ENCODE results near the gene ETNK1. TPM values are rescaled to one million over a fixed set of nuclear protein-coding genes. Genes with fewer than 3 reads are reported as not detected.

The ETNK1 gene
- total RNA-seq, 2 donors from 2014 or later: 23.9 to 25.1 TPM

DNA sequence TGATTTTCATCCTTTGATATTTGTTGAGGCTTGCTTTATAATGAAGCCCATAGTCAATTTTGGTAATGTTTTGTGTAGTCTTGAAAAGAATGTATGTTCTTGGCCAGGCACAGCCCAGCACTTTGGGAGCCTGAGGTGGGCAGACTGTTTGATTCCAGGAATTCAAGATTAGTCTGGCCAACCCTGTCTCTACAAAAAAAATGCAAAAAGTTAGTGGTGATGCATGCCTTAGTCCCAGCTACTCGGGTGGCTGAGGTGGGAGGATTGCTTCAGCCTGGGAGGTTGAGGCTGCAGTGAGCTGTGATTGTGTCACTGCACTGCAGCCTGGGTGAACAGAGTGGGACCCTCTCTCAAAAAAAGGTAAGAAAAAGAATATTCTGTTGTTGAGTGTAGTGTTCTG is 10.8 kb downstream of the ETNK1 start:
- no peak overlapping the region for H3K4me3 ChIP-seq
- H3K9me3 ChIP-seq: no peaks in the 10 kb centered on the region
- H3K27me3 ChIP-seq: no peaks in the 10 kb centered on the region
- 52 to 80% methylated on average over 1 of the region's 1 CpG for WGBS, 2 donors
- no peaks in the 10 kb centered on the region for H3K4me1 ChIP-seq
- DNase-seq (no peak), ATAC-seq (no peak)
- no peak overlapping the region for H3K27ac ChIP-seq
- intact Hi-C loops (cut with DNase I): no loop called here
- TF ChIP-seq, protein P1, sequence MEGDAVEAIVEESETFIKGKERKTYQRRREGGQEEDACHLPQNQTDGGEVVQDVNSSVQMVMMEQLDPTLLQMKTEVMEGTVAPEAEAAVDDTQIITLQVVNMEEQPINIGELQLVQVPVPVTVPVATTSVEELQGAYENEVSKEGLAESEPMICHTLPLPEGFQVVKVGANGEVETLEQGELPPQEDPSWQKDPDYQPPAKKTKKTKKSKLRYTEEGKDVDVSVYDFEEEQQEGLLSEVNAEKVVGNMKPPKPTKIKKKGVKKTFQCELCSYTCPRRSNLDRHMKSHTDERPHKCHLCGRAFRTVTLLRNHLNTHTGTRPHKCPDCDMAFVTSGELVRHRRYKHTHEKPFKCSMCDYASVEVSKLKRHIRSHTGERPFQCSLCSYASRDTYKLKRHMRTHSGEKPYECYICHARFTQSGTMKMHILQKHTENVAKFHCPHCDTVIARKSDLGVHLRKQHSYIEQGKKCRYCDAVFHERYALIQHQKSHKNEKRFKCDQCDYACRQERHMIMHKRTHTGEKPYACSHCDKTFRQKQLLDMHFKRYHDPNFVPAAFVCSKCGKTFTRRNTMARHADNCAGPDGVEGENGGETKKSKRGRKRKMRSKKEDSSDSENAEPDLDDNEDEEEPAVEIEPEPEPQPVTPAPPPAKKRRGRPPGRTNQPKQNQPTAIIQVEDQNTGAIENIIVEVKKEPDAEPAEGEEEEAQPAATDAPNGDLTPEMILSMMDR (IDR thresholded peaks at IDR 0.05): no peak
- no peak for TF ChIP-seq POLR2A (IDR thresholded peaks at IDR 0.05)
- H3K36me3 ChIP-seq (replicated peaks in 1 of 2; ENCODE audit: insufficient read depth in 1 of 2, low read depth in 2 of 2): no peaks in the 10 kb centered on the region

DNA sequence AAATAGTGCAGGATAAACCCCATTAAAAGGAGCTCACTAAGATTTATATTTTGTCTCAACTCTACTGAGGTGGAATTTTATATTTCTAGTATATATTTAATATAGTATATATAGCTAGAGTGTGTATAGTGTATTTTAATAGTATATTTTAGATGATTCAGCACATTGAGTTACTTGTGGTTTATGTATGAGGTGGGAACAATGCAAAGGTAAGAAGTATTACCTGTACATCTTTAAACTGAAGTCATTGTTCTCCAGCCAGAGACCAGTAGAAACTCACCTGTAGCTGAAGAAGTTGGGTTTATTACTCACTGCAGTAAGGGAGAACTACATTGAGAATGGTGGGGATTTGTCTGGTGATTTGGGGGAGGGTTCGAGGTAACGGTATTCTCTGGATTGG is 15.9 kb downstream of the ETNK1 start:
- Histone ChIP-seq H3K4me1 (no peaks in the 10 kb centered on the region), H3K36me3 (replicated peaks in 1 of 2; ENCODE audit: insufficient read depth in 1 of 2, low read depth in 2 of 2) (no peaks in the 10 kb centered on the region), H3K4me3 (no peak overlapping the region), H3K27ac (no peak overlapping the region), H3K27me3 (no peaks in the 10 kb centered on the region), H3K9me3 (no peaks in the 10 kb centered on the region)
- WGBS, 2 donors: 97 to 98% methylated on average over 2 of the region's 2 CpGs
- ATAC-seq: no peak
- intact Hi-C loops (cut with DNase I): no loop called here
- no peak for TF ChIP-seq POLR2A (IDR thresholded peaks at IDR 0.05)
- TF ChIP-seq, protein P1 (IDR thresholded peaks at IDR 0.05): no peak
- DNase-seq: no peak

DNA sequence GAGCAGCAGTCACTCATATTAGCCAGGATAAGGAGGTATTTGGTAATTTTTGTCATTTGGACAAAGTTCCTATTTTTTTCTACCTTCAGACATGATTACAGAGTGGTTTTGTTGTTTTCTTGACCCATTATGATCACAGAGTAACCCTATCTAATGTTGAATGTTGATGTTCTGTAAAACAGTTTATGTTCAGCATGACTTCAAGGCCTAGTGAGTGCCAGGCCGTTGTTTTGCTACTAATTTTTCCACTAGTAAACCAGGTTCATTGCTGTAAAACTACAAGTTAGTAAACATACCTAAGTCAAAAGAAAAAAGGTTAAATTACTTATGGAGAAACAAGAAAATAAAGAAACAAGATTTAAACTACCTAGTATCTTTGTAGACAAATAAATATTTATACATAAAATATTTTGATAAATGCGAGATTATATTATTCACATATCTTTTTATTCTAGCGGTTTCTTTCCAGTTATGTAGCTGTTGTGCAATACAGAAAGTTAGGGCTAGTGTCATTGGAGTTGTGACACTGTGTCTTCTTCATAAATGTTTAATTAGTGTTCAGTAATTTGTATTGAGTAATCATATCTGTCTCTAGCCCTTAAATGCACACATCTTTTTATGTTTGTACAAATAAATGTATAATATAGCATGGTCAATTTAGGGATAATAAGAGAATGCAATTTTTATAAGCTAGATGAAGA is 16.5 kb downstream of the ETNK1 start:
- WGBS, 2 donors: 51% methylated on average over 3 of the region's 3 CpGs
- Histone ChIP-seq H3K4me3 (no peak overlapping the region), H3K36me3 (replicated peaks in 1 of 2; ENCODE audit: insufficient read depth in 1 of 2, low read depth in 2 of 2) (no peaks in the 10 kb centered on the region), H3K27ac (no peak overlapping the region), H3K4me1 (no peaks in the 10 kb centered on the region), H3K27me3 (no peaks in the 10 kb centered on the region), H3K9me3 (no peaks in the 10 kb centered on the region)
- ATAC-seq (no peak), DNase-seq (no peak)
- no peak for TF ChIP-seq POLR2A (IDR thresholded peaks at IDR 0.05)
- TF ChIP-seq, protein P1 (IDR thresholded peaks at IDR 0.05): no peak
- intact Hi-C loops (cut with DNase I): no loop called here

DNA sequence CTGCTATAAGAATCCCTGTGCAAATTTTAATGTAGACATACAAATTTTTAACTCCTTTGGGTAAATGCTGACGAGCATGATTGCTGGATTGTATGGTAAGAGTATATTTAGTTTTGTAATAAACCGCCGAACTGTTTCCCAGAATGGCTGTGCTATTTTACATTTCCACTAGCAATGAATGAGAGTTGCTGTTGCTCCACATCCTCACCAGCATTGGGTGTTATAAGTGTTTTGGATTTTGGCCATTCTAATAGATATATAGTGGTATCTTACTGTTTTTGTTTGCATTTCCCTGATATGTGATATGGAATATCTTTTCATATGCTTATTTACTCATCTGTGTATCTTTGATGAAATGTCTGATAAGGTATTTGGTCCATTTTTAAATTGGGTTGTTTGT is 23.7 kb downstream of the ETNK1 start:
- no peak for ATAC-seq
- no peaks in the 10 kb centered on the region for H3K27me3 ChIP-seq
- DNase-seq: no peak
- 97 to 98% methylated on average over 3 of the region's 3 CpGs for WGBS, 2 donors
- no peaks in the 10 kb centered on the region for H3K36me3 ChIP-seq (replicated peaks in 1 of 2; ENCODE audit: insufficient read depth in 1 of 2, low read depth in 2 of 2)
- no peak overlapping the region for H3K4me3 ChIP-seq
- H3K27ac ChIP-seq: no peak overlapping the region
- H3K9me3 ChIP-seq: no peaks in the 10 kb centered on the region
- no peaks in the 10 kb centered on the region for H3K4me1 ChIP-seq
- TF ChIP-seq, protein P1 (IDR thresholded peaks at IDR 0.05): no peak
- TF ChIP-seq POLR2A (IDR thresholded peaks at IDR 0.05): no peak
- intact Hi-C loops (cut with DNase I): no loop called here

DNA sequence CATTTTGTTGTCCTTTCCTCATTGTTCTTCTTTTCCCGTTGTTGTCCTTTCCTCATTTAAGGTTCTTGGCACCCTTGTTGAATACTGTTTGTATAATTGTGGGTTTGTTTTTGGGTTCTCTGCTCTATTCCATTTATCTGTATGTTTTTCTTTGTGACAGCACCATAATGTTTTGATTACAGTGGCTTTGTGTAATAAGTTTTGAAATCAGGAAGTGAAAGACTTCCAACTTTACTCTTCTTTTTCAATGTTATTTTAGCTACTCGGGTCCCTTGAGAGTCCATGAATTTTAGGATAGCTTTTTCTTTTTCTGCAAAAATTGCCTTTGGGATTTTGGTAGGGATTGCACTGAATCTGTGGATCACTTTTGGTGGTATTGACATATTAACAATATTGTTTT is 28.1 kb downstream of the ETNK1 start:
- ATAC-seq (no peak), DNase-seq (no peak)
- intact Hi-C loops (cut with DNase I): no loop called here
- Histone ChIP-seq H3K4me1 (no peaks in the 10 kb centered on the region), H3K27me3 (no peaks in the 10 kb centered on the region), H3K36me3 (replicated peaks in 1 of 2; ENCODE audit: insufficient read depth in 1 of 2, low read depth in 2 of 2) (no peaks in the 10 kb centered on the region), H3K9me3 (no peaks in the 10 kb centered on the region), H3K4me3 (no peak overlapping the region), H3K27ac (no peak overlapping the region)
- TF ChIP-seq POLR2A (IDR thresholded peaks at IDR 0.05): no peak
- TF ChIP-seq, protein P1 (IDR thresholded peaks at IDR 0.05): no peak
- 69 to 76% methylated on average over 2 of the region's 2 CpGs for WGBS, 2 donors
